IPS DF 4.7 (cell line): ENCODE results near the gene ABCD2.
"Not testable (repeated sequence)": the region's sequence is repeated elsewhere in the genome, so short reads cannot be mapped to it uniquely, and the experiment has no call there.

ENCODE experiments used
- DNase-seq: peaks from one replicate; pipeline ENCODE4 v3.0.0-alpha.2; 2013; ENCODE audit warnings: low spot score; ENCODE audit errors: extremely low read depth

The ABCD2 gene

DNA sequence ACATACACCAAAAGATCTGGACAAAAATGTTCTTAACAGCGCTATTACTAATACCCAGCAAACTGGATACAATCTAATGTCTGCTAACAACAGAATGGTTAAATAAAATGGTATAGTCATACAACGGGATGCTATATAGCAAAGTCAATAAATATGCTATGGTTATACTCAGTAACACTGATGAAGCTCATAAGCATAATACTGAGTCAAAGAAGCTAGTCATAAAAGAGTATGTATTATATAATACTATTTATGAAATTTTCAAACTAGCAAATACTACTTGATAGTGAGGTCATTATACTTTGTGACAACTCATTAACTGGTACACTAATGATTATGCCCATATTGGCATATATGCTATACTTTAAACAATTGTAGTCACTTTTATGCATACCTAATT is 7.4 kb downstream of the ABCD2 start:
- no peak for DNase-seq

GRCh38 chr12:39611818-39612217 is 7.8 kb downstream of the ABCD2 start:
- no peak for DNase-seq

- DNase-seq: no peak
Observed at GRCh38 chr12:39610436-39611025, 9.1 kb downstream of the ABCD2 start.

DNA sequence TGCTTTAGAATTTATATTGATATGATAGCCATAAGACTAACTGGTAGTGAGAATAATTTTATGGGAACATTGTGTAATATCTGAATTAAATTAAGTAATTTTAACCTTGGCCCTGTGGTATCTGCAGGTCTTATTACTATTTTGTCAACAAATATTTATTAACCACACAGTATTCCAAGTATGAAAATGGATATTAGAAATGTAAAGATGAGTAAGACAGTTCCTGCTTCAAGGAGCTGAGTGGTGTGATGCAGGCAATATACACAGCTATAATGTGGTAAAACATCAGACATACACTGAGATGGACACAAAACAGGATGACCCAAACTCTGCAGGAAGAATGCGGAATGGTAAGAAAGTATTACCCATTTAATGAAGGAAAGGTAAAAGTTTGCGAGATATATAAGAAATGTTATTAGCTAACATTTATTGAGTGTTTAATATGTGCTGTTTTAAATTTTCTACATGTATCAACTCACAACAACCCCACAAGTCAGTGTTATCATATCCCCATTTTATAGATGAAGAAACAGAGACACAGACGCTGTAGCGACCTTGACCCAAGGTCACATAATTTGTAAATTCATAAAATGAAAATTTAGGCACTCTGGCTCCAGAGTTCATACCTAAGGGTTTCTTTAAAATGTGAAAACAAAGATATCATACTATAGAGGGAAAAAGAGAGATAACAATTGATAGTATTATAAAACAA is 12.7 kb downstream of the ABCD2 start:
- DNase-seq: no peak

GRCh38 chr12:39605996-39606395 is 13.6 kb downstream of the ABCD2 start:
- no peak for DNase-seq

- no peak for DNase-seq
Observed at GRCh38 chr12:39605501-39605900, 14.1 kb downstream of the ABCD2 start.

DNA sequence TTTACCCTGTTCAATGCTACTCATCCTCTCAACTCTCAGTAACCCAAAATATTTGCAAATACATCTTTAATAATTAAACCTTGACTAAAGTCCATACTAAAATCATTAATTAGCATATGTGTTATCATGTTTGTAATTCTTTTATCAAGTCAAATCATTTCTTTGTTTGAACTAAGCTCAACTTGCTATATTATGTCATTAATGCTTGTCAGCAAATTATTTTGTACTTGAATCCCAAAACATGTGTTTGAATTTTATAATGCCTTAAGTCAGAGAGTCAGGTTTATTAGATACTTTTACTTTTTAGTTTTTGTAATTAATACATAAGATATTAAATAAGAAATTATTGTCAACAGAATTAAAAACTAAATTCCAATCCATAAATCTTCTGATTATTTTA is 16.5 kb downstream of the ABCD2 start:
- DNase-seq: no peak

- DNase-seq: not testable (repeated sequence)
Observed at GRCh38 chr12:39601951-39602350, 17.7 kb downstream of the ABCD2 start.

DNA sequence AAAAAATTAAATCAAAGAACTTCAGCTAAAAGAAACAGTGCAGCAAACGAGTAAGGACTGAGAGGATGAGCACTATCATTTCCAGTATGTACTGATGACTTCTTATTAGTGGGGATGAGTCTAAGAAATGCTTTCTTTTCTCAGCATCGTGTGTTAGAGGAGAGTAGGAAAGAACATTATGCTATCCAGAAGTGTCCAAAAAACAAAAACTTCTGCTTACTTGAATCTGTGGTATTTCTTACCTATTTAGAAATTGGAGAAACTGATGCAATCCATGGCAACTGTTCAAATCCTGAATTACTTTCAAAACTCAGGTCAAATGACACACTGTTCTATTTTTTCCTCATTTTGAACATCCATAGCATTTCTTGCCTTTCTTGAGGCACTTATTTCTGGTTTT is 23.7 kb downstream of the ABCD2 start:
- DNase-seq: no peak

DNA sequence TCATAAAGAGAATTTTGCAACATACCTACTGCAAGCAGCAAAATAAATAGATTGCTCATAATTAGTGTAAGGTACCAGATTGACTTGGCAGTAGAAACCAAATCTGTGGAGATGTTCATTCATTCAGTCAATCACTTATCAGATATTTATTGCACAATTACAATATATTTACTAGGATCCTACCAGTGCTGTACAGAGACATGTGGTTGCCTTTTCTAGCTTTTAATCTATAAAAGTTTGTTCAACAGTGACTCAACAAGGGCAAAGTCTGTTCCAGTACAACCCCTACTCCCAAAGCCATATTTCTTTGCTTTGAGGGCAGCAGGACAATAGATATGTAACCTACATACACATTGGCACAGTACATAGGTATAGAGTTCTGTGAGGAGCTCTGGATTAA is 27.3 kb downstream of the ABCD2 start:
- no peak for DNase-seq

- DNase-seq: no peak
Observed at GRCh38 chr12:39588348-39588747, 31.3 kb downstream of the ABCD2 start.

GRCh38 chr12:39587225-39587624 is 32.4 kb downstream of the ABCD2 start:
- DNase-seq: no peak

DNA sequence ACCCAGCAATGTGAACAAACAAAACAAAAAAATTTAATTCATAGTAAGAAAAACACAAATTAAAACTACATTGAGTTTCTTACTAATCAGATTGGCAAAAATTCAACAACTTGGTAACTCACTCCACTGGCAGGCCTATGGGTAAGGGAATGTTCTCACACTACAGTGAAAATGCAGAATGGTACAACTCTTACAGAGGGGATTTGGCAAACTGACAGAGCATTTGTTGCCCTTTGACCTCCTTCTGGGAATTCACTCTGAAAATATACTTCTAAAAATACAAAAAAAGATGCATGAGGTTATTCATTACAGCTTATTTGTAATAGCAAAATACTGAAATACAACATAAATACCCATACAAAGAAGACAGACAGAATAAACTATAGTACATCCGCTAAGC is 32.8 kb downstream of the ABCD2 start:
- DNase-seq: no peak

DNA sequence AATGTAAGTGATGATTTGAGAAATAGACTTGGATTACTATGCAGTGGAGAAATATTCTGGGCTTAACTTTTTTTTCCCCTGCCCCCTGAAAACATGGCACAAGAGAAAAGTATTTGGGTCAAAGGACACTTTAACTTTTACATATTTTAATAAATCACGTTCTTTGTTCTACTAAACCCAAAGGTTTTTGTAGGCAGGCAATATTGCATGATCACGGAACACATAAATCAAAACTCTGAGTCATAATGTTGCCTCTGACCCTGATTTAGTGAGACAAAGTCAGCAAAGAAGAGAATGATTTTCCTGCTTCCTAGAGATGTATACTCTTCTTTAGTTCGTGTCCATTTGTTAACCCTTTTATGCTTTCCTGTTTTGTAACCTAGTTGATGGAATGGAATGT is 38.0 kb downstream of the ABCD2 start:
- DNase-seq: no peak

GRCh38 chr12:39575498-39575875 is 44.1 kb downstream of the ABCD2 start:
- DNase-seq: no peak

GRCh38 chr12:39574785-39575497 is 44.7 kb downstream of the ABCD2 start:
- DNase-seq: no peak

DNA sequence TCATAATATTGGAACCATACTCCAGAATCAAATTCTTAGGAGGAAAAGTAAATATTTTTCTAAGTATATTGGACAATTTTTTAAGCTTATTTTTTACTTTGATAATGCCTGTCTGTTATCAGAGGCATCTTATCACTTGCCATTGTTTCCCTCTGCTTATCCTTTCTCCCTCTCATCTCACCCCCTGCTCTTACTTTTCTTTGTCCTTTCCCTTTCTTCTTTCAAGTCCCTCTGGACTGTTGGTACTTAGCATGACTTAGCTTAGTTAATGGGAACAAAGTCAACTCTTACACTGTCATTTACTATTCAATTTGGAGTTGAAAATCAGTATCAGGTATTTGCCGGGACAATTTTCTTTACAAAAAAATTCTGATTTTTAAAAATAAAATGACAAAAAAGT is 45.2 kb downstream of the ABCD2 start:
- DNase-seq: no peak

DNA sequence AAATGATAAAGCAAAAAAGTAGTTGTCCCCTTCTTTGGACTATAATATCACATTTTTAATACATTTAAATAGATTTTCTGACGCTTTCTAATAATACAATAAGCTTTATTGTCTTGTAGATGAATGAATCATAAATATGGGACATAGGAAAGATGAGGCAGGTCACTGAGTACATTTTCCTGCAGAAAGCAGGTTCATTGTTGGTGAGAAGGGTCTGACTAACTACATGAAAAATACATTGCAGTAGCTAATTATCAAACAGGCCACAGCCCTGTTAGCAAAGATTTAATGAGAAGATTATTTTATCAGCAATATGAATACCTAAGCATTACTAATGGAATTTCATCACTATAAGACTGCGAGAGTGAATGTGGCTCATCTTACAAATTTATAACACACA is 45.6 kb downstream of the ABCD2 start:
- no peak for DNase-seq

- no peak for DNase-seq
Observed at GRCh38 chr12:39572551-39572950, 47.1 kb downstream of the ABCD2 start.

GRCh38 chr12:39571351-39571750 is 48.3 kb downstream of the ABCD2 start:
- DNase-seq: no peak

DNA sequence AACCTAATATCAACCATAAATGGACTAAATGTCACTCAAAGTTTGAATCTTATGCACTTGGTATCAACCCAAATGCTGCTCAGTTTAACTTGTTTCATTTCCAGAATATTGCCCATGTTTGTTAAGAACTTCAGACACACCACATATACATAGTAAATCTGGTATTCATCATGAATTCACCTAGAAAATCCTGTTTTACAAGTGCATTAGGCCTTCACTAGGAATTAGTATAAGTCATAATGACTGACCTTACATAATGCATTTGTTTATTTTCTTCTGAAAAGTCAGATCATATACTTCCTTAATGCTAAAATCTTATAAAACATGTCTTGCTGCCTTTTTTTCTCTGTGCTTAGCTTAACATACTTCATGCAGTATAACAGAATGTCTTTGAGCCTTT is 66.1 kb downstream of the ABCD2 start:
- no peak for DNase-seq

GRCh38 chr12:39544211-39544610 is 75.4 kb downstream of the ABCD2 start:
- DNase-seq: not testable (repeated sequence)

- DNase-seq: no peak
Observed at GRCh38 chr12:39541471-39541870, 78.1 kb downstream of the ABCD2 start.
